Transverse colon (tissue), 4 donors: ENCODE data around the gene RNF113B.

Source experiments
- CTCF ChIP-seq, 5 experiments: fragments of 200-600 bp in 3 of 5; fragments of 450-650 bp in 2 of 5; sonication (generic) in 3 of 5; IDR thresholded peaks; 1 replicate in 2 of 5; 2 replicates in 3 of 5; pipeline ENCODE4 v1.5.1; 2016 to 2017; ENCODE audit warnings: antibody characterized with exemption in 5 of 5, inconsistent platforms in 3 of 5, mild to moderate bottlenecking in 2 of 5, moderate library complexity in 1 of 5
- EP300 ChIP-seq: sonication (generic); formaldehyde crosslinking; IDR thresholded peaks from one replicate; pipeline ENCODE4 v1.6.1; 2017; ENCODE audit warnings: antibody characterized with exemption, low read depth
- POLR2AphosphoS5 ChIP-seq, 3 donors: sonication (generic); formaldehyde crosslinking; IDR thresholded peaks; one replicate each; pipeline ENCODE4 v1.6.1; 2016; ENCODE audit warnings: antibody characterized with exemption in 3 of 3

- TF ChIP-seq CTCF (IDR thresholded peaks at IDR 0.05) (no peak), EP300 (no peak), POLR2AphosphoS5 (IDR thresholded peaks at IDR 0.05) (no peak)
Observed at GRCh38 chr13:98212763-98213162, 35.7 kb upstream of the RNF113B start.
